ENCODE data around the gene ATXN7L1. TPM values are rescaled to one million over a fixed set of nuclear protein-coding genes. Genes with fewer than 3 reads are reported as not detected.

The ATXN7L1 gene
- polyA plus RNA-seq, 3 donors, result 10.3 to 12.9 (median 11.4) TPM

- DNase-seq (ENCODE audit: extremely low read depth in 1 of 11, low read depth in 9 of 11, low spot score in 4 of 11), result no peak
Observed at GRCh38 chr7:105837765-105838626, 38.4 kb downstream of the ATXN7L1 start.

DNA sequence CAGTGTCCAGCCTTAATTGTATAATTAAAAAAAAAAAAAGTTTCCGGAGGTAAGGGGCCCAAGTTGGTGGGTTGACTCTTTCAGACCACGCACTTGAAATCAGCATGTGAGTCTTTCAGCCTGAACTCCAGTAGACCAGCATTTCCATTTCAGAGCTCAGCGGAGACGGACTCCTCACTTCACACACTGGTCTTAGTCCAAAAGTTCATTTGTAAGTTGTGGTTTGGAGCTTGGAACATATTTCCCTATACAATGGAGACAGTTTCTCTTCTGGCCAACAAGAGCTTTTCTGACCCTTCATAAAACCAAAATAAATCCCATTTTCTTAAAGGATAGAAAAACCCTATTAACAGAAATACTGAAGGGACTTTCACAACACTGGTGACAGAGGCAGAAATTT is 41.0 kb downstream of the ATXN7L1 start:
- DNase-seq (ENCODE audit: extremely low read depth in 1 of 11, low read depth in 9 of 11, low spot score in 4 of 11), result no peak

- DNase-seq (ENCODE audit: extremely low read depth in 1 of 11, low read depth in 9 of 11, low spot score in 4 of 11), result no peak
Observed at GRCh38 chr7:105831824-105832535, 44.4 kb downstream of the ATXN7L1 start.

- DNase-seq (ENCODE audit: extremely low read depth in 1 of 11, low read depth in 9 of 11, low spot score in 4 of 11), result no peak
Observed at GRCh38 chr7:105831302-105831620, 45.1 kb downstream of the ATXN7L1 start.

- DNase-seq (ENCODE audit: extremely low read depth in 1 of 11, low read depth in 9 of 11, low spot score in 4 of 11), result peak in 1 of 11 donors; percentile 33
Observed at GRCh38 chr7:105830405-105831301, 45.7 kb downstream of the ATXN7L1 start.

GRCh38 chr7:105829681-105830322 is 46.6 kb downstream of the ATXN7L1 start:
- DNase-seq (ENCODE audit: extremely low read depth in 1 of 11, low read depth in 9 of 11, low spot score in 4 of 11), result no peak

DNA sequence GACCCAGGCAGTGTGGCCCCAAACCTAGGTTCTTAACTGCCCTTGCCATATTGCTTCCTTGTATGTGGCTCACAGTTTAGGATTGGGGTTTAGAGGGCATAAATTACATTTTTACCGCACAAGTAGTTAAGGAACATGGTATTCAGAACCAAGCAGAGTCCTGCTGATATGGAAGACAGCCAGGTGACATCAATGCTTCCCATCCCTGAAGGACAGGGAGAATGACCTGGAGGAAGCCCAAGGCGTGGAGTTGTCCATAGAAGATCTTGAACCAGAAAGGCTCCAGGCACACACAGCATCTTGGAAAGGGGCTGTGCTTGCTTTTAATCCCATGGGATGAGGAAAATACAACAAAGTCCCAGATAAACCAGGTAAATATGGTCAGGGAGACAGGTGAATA is 48.3 kb downstream of the ATXN7L1 start:
- no peak for DNase-seq (ENCODE audit: extremely low read depth in 1 of 11, low read depth in 9 of 11, low spot score in 4 of 11)

DNA sequence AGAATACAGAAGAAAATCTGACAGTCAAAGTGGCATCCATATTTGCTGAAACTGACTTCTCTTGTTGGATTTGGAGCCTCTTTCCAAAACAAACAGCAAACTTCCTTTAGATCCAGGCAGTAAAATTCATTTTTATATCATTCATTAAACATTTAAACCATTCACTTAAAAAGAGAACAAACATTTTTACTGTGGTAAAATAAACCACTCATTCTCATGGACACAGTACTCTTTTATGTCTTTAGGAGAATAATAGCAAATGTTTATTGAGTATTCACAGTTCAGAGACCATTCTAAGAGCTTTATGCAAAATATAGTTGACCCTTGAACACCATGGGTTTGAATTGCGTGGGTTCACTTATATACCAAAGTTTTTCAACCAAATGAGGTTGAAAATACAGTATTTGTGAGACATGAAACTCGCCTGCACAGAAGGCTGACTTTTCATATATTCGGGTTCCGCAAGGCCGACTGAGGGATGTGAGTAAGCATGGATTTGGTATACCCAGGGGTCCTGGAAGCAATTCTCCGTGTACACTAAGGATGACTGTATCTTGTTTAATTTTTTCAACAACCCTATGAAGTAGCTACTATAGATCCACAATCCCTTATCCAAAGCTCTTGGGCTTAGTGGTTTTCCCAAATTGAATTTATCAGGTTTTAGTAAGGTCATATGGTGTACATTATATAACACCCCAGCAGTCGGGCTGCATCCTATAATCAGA is 49.1 kb downstream of the ATXN7L1 start:
- DNase-seq (ENCODE audit: extremely low read depth in 1 of 11, low read depth in 9 of 11, low spot score in 4 of 11), result no peak

GRCh38 chr7:105826143-105826542 is 50.3 kb downstream of the ATXN7L1 start:
- DNase-seq (ENCODE audit: extremely low read depth in 1 of 11, low read depth in 9 of 11, low spot score in 4 of 11), result no peak

- no peak for DNase-seq (ENCODE audit: extremely low read depth in 1 of 11, low read depth in 9 of 11, low spot score in 4 of 11)
Observed at GRCh38 chr7:105825371-105825770, 51.0 kb downstream of the ATXN7L1 start.

- DNase-seq (ENCODE audit: extremely low read depth in 1 of 11, low read depth in 9 of 11, low spot score in 4 of 11), result no peak
Observed at GRCh38 chr7:105822806-105823205, 53.6 kb downstream of the ATXN7L1 start.

- no peak for DNase-seq (ENCODE audit: extremely low read depth in 1 of 11, low read depth in 9 of 11, low spot score in 4 of 11)
Observed at GRCh38 chr7:105821527-105821926, 54.9 kb downstream of the ATXN7L1 start.

- DNase-seq (ENCODE audit: extremely low read depth in 1 of 11, low read depth in 9 of 11, low spot score in 4 of 11), result no peak
Observed at GRCh38 chr7:105820363-105821066, 55.9 kb downstream of the ATXN7L1 start.

- no peak for DNase-seq (ENCODE audit: extremely low read depth in 1 of 11, low read depth in 9 of 11, low spot score in 4 of 11)
Observed at GRCh38 chr7:105819559-105819958, 56.8 kb downstream of the ATXN7L1 start.

DNA sequence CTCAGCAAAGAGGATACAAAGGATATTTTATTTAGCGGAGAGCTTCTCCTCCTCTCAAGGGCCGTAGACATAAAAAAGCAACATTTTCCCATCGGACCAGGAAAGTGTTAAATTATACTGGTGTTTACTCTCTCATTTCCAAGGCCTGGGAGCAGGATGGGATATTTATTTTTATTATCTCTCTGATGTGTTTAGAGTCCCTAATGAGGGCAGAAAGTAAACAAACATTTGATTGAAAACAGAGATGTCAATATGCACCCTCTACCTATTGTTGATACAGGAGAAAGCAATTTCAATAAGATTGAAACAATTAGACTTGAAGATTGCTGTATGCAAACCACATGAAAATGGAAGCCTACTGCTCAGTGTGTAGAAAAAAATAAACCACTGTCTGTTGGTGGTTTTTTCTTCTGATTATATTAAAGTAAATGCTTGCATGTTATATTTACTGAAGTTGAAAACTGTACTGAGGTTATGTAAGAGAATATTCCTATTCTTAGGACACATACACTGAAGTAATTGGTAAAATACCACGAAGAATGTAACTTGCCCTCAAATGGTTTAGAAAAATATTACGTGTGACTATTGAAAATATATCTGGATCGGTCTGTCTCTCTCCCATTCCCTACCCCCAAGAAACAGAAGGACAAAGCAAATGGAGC is 59.3 kb downstream of the ATXN7L1 start:
- no peak for DNase-seq (ENCODE audit: extremely low read depth in 1 of 11, low read depth in 9 of 11, low spot score in 4 of 11)

- no peak for DNase-seq (ENCODE audit: extremely low read depth in 1 of 11, low read depth in 9 of 11, low spot score in 4 of 11)
Observed at GRCh38 chr7:105816266-105816843, 60.0 kb downstream of the ATXN7L1 start.

- no peak for DNase-seq (ENCODE audit: extremely low read depth in 1 of 11, low read depth in 9 of 11, low spot score in 4 of 11)
Observed at GRCh38 chr7:105815576-105815975, 60.8 kb downstream of the ATXN7L1 start.

Measured in renal cortex interstitium (tissue), 11 donors.